Measurements from ENCODE around the gene PRKCD.

Gene PRKCD

DNA sequence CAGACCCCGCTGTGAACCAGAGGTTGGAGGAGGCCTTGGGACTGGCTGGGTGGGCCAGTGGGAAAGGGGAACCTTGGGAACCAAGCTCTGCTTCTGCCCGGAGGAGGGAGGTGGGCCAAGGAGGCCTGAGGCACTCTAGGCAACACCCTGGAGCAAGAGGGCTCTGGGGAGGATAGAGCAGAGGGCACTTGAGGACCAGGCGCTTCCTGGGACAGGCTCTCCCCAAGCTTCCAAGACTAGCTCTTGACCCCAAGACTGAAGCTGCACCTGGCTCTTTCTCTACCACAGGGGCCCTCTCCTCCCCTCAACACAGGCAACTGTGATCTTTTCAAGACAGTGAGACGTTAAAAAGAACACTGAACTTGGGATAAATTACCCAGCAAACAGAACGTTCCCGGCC is 74.5 kb downstream of the PRKCD start:
- DNase-seq = no peak

DNA sequence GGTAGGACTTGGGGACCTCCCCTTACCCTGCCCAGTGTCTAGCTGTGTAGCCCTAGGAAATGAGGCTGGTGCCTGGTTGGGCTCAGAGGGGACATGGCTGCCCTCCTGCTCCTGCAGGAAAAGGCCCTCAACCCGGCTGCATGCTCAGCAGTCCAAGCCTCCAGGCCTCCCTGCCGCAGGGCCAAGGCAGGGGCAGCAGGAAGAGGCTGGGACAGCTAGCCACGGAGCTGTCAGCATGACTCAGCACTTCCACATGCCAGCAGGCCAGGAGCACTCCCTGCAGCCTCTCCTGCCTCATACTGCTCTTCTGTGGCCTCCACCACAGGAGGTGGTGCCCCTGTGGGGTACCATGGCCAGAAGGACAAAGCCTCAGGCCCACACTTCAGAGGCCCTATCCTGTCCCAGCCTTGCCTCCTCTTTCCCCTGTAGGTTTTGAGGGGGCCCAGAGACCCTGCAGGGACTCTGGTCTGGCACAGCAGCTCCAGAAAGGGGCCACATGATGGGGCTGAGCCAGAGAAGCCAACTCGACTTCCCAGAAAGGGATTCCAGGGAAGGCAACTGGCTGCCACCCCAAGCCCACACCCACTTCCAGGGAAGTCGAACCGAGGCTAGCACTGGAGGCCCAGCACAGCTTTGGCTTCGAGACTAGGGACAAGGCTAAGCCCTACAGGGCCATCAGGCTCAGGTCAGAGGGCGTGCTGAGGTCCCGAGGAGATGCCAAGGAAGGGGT is 75.3 kb downstream of the PRKCD start:
- DNase-seq = peak; percentile 72 to 82 (median 77)

DNA sequence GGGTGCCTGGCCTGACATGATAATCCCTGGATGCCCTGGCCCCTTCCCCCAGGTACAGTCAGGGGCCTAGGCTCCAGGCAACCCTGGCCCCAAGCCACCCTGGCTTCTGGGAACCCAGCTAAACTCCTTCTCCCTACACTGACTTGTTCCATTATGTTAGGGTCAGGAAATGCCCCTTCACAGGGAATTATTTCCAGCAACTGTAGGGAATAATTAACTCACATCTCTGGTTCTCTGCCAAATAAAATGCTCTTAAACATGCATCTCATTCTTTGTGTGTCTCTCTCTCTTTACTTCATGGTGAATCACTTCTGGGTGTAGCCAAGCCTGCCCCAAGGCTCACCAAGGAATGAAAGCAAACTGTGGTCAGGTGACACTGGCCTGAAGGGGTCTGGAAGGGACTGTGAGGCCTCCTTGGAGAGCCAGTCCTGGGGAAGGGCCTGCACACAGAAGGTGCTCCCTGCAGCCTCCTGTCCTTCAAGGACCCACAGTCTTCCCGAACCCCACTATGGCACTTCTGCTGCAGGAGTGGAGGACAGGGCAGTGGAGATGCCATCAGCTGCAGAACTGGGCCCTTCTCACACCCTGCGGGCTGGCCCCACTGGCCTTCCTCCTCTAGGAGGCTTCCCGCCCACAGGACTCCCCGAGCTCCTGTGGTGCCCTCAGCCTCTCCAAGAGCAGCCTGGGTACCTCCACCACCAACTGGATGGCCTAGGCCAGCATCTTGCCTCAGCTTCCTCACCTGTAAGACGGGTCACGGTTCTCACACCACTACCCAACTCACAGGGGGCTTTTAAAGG is 77.2 kb downstream of the PRKCD start:
- DNase-seq = peak in 2 of 3 donors; percentile 23 to 44

DNA sequence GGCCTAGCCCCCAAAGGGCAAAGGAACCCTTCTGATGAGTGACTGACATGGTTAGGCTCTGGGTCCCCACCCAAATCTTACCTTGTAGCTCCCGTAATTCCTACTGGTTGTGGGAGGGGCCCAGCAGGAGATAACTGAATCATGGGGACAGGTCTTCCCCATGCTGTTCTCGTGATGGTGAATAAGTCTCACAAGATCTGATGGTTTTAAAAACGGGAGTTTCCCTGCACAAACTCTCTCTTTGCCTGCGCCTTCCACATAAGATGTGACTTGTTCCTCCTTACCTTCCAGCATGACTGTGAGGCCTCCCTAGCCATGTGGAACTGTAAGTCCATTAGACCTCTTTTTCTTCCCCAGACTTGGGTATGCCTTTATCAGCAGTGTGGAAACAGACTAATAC is 77.9 kb downstream of the PRKCD start:
- peak; percentile 53 to 69 (median 57) for DNase-seq

DNA sequence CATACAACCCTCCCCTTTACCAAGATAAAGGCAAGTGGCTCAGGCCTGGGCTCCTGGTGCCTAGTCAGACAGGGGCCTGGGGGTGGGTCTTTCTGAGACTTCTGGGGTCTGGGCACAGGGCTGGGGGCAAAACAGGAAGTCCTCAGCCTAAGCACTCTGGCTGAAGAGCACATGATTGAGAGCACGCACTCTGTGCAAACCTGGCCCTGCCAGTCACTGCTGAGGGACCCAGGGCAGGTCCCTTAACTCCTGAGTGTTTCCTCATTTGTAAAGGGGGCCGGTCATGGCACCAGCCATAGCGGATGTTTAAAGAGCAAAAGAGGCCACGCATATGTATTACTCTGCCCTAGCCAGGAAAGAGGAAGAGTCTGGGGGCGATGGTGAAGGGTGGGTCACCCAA is 78.8 kb downstream of the PRKCD start:
- DNase-seq = peak in 2 of 3 donors; percentile 24 to 47

DNA sequence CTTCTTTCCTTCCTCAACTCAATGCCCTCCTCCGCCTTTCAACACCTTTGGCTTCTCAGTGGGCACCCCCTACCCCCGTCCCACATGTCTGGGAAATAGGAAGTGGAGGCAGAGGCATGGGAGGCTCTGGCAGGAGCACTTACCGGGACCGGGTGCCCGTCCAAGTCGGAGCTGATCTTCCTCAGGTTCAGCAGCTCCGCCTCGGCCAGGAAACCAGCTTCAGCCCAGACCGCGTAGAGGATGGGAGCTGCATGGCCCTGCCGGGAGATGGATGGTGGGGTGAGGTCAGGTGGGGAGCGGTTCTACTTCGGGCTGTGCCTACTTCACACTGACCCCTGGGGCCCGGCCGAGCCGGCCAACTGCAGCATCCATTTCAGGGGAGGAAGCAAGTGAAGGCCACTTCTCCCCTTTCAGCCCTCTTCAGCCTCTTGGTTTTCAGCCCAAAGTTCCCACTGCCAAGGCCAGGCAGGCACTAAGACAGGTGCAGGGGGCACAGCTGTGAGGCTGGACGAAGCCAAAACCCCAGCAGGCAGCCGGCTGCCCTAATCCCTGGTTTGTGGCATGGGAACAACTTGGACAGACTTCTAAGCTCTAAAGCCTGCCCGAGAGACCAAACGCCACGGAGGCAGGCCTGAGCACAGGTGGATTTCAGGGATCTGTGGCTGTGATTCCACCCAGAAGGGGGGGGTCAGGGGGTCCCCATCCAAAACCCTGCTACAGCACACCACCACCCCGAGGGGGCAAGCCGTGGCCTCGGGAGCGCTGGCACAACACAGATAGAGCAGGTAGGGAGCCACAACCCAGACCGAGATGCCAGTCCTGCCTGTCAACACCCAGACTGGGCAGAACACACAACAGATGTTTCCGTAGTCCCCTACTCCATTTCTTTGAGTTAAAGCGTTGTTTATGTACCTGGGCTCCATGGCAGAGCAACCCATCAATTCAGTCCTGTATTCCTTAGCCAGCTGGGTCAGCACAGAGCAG is 80.3 kb downstream of the PRKCD start:
- no peak for DNase-seq

DNA sequence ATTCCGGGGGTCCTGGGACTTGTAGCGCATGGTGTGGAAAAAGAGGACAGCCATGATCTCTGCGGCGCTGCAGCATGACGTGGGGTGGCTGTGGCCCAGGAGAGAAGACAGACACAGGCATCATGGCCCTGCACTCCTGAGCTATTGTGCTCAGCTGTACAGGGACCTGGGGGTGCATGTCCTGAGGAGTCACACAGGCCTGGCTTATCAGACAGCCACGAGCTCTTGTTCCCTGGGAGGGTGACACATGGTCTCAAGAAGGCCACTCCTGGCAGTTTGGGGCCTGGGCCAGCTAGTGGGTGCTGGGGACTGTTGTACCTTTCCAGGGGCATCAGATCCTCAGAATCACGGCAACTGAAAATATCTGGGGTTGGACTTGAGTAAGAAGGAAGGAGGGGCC is 81.1 kb downstream of the PRKCD start:
- DNase-seq = no peak
